SK-N-SH treated with all-trans-retinoic acid at 6 μM for 48 hours (cell line): Measurements from ENCODE around the gene ADD3.

Source experiments
- ATAC-seq: fragments of 200-7000 bp; cut with Tn5 transposase; 3 replicates; pipeline ENCODE4 v1.9.1; 2020; ENCODE audit warnings: mild to moderate bottlenecking, moderate library complexity
- ARNTL ChIP-seq: fragments of 450-650 bp; formaldehyde crosslinking; IDR thresholded peaks from 2 replicates; pipeline ENCODE4 v1.5.0; 2020; ENCODE audit warnings: low read depth, mild to moderate bottlenecking, moderate library complexity, borderline replicate concordance
- BACH2 ChIP-seq: fragments of 250-450 bp; sonication (Bioruptor Pico); IDR thresholded peaks from 2 replicates; pipeline ENCODE4 v1.9.0; 2021; ENCODE audit warnings: mild to moderate bottlenecking, borderline replicate concordance
- ESRRG ChIP-seq: fragments of 250-450 bp; sonication (Bioruptor Pico); IDR thresholded peaks from 2 replicates; pipeline ENCODE4 v1.6.1; 2021; ENCODE audit warnings: mild to moderate bottlenecking
- GLIS3 ChIP-seq: fragments of 250-450 bp; sonication (Bioruptor Pico); IDR thresholded peaks from 2 replicates; pipeline ENCODE4 v1.5.0; 2020; ENCODE audit warnings: mild to moderate bottlenecking, moderate library complexity
- ISL1 ChIP-seq: fragments of 250-450 bp; sonication (Bioruptor Pico); IDR thresholded peaks from 2 replicates; pipeline ENCODE4 v2.1.2; 2022; ENCODE audit warnings: mild to moderate bottlenecking, moderate library complexity
- PPARA ChIP-seq: fragments of 250-450 bp; sonication (Bioruptor Pico); IDR thresholded peaks from 2 replicates; pipeline ENCODE4 v1.5.0; 2020; ENCODE audit warnings: mild to moderate bottlenecking, borderline replicate concordance
- RARB ChIP-seq: fragments of 250-450 bp; sonication (Bioruptor Pico); IDR thresholded peaks from 2 replicates; pipeline ENCODE4 v1.8.0; 2021; ENCODE audit warnings: mild to moderate bottlenecking, moderate library complexity
- SNAI2 ChIP-seq: fragments of 250-450 bp; sonication (Bioruptor Pico); IDR thresholded peaks from 2 replicates; pipeline ENCODE4 v1.5.0; 2020; ENCODE audit warnings: mild to moderate bottlenecking, moderate library complexity
- TCF4 ChIP-seq: fragments of 250-450 bp; sonication (Bioruptor Pico); IDR thresholded peaks from 2 replicates; pipeline ENCODE4 v1.8.0; 2021; ENCODE audit warnings: mild to moderate bottlenecking, moderate library complexity, borderline replicate concordance
- TOX ChIP-seq: fragments of 250-450 bp; sonication (Bioruptor Pico); IDR thresholded peaks from 2 replicates; pipeline ENCODE4 v1.8.0; 2021; ENCODE audit warnings: mild to moderate bottlenecking, moderate library complexity, borderline replicate concordance
- ZC3H10 ChIP-seq: fragments of 250-450 bp; sonication (Bioruptor Pico); IDR thresholded peaks from 2 replicates; pipeline ENCODE4 v1.5.1; 2021; ENCODE audit warnings: mild to moderate bottlenecking, moderate library complexity
- ZFP3 ChIP-seq: fragments of 250-450 bp; sonication (Bioruptor Pico); IDR thresholded peaks from 2 replicates; pipeline ENCODE4 v1.5.0; 2020; ENCODE audit warnings: mild to moderate bottlenecking, moderate library complexity
- ZFP30 ChIP-seq: fragments of 450-650 bp; formaldehyde crosslinking; IDR thresholded peaks from 2 replicates; pipeline ENCODE4 v1.5.0; 2022; ENCODE audit warnings: mild to moderate bottlenecking, moderate library complexity
- ZNF565 ChIP-seq: fragments of 450-650 bp; formaldehyde crosslinking; conservative IDR thresholded peaks from 2 replicates; pipeline ENCODE4 v1.5.0; 2020; ENCODE audit warnings: low read depth, mild to moderate bottlenecking, moderate library complexity
- ZNF8 ChIP-seq: fragments of 450-650 bp; formaldehyde crosslinking; IDR thresholded peaks from 2 replicates; pipeline ENCODE4 v1.5.0; 2020; ENCODE audit warnings: mild to moderate bottlenecking, moderate library complexity
- TF ChIP-seq, protein P1 (sequence below): fragments of 250-450 bp; sonication (Bioruptor Pico); IDR thresholded peaks from 2 replicates; pipeline ENCODE4 v1.5.0; 2020; ENCODE audit warnings: mild to moderate bottlenecking, moderate library complexity
- TF ChIP-seq, protein P2 (sequence below): fragments of 250-450 bp; sonication (Bioruptor Pico); IDR thresholded peaks from 2 replicates; pipeline ENCODE4 v1.5.1; 2020; ENCODE audit warnings: low read depth, mild to moderate bottlenecking, moderate library complexity
- TF ChIP-seq, protein P3 (sequence below): fragments of 250-450 bp; sonication (Bioruptor Pico); IDR thresholded peaks from 2 replicates; pipeline ENCODE4 v1.5.1; 2021; ENCODE audit warnings: mild to moderate bottlenecking, moderate library complexity
- TF ChIP-seq, protein P4 (sequence below): fragments of 250-450 bp; sonication (Bioruptor Pico); IDR thresholded peaks from 2 replicates; pipeline ENCODE4 v1.8.0; 2021; ENCODE audit warnings: low read depth, mild to moderate bottlenecking, moderate library complexity, borderline replicate concordance
- TF ChIP-seq, protein P5 (sequence below): fragments of 250-450 bp; sonication (Bioruptor Pico); IDR thresholded peaks from 2 replicates; pipeline ENCODE4 v1.8.0; 2020; ENCODE audit warnings: mild to moderate bottlenecking, moderate library complexity, borderline replicate concordance

The ADD3 gene

DNA sequence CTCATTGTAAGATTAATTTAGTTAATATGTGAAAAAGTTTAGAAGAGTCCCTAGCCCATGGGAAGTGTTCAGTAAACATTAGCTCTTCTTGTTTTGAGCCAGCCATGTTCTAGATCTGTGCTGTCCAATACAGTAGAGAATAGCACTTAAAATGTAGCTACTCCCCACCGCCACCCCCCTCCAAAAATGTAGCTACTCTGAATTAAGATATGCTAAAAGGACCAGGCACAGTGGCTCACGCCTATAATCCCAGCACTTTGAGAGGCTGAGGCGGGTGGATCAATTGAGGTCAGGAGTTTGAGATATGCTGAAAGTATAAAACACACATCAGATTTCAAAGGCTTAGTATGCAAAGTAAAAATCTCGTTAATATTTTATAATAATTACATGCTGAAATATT, 152.3 kb downstream of the ADD3 start:
- TF ChIP-seq, protein P1, sequence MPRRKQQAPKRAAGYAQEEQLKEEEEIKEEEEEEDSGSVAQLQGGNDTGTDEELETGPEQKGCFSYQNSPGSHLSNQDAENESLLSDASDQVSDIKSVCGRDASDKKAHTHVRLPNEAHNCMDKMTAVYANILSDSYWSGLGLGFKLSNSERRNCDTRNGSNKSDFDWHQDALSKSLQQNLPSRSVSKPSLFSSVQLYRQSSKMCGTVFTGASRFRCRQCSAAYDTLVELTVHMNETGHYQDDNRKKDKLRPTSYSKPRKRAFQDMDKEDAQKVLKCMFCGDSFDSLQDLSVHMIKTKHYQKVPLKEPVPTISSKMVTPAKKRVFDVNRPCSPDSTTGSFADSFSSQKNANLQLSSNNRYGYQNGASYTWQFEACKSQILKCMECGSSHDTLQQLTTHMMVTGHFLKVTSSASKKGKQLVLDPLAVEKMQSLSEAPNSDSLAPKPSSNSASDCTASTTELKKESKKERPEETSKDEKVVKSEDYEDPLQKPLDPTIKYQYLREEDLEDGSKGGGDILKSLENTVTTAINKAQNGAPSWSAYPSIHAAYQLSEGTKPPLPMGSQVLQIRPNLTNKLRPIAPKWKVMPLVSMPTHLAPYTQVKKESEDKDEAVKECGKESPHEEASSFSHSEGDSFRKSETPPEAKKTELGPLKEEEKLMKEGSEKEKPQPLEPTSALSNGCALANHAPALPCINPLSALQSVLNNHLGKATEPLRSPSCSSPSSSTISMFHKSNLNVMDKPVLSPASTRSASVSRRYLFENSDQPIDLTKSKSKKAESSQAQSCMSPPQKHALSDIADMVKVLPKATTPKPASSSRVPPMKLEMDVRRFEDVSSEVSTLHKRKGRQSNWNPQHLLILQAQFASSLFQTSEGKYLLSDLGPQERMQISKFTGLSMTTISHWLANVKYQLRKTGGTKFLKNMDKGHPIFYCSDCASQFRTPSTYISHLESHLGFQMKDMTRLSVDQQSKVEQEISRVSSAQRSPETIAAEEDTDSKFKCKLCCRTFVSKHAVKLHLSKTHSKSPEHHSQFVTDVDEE (CRISPR knock-in tag) = no peak
- TF ChIP-seq SNAI2 (CRISPR knock-in tag) (no peak), PPARA (no peak), ZNF565 (CRISPR knock-in tag) (no peak), ZFP3 (no peak), TCF4 (CRISPR knock-in tag) (no peak), ZC3H10 (CRISPR knock-in tag) (no peak), GLIS3 (no peak), ARNTL (CRISPR knock-in tag) (no peak), TOX (CRISPR knock-in tag) (no peak)
- TF ChIP-seq, protein P2, sequence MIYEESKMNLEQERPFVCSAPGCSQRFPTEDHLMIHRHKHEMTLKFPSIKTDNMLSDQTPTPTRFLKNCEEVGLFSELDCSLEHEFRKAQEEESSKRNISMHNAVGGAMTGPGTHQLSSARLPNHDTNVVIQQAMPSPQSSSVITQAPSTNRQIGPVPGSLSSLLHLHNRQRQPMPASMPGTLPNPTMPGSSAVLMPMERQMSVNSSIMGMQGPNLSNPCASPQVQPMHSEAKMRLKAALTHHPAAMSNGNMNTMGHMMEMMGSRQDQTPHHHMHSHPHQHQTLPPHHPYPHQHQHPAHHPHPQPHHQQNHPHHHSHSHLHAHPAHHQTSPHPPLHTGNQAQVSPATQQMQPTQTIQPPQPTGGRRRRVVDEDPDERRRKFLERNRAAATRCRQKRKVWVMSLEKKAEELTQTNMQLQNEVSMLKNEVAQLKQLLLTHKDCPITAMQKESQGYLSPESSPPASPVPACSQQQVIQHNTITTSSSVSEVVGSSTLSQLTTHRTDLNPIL (CRISPR knock-in tag) = no peak
- TF ChIP-seq, protein P3, sequence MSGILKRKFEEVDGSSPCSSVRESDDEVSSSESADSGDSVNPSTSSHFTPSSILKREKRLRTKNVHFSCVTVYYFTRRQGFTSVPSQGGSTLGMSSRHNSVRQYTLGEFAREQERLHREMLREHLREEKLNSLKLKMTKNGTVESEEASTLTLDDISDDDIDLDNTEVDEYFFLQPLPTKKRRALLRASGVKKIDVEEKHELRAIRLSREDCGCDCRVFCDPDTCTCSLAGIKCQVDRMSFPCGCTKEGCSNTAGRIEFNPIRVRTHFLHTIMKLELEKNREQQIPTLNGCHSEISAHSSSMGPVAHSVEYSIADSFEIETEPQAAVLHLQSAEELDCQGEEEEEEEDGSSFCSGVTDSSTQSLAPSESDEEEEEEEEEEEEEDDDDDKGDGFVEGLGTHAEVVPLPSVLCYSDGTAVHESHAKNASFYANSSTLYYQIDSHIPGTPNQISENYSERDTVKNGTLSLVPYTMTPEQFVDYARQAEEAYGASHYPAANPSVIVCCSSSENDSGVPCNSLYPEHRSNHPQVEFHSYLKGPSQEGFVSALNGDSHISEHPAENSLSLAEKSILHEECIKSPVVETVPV (CRISPR knock-in tag) = no peak
- TF ChIP-seq, protein P4, sequence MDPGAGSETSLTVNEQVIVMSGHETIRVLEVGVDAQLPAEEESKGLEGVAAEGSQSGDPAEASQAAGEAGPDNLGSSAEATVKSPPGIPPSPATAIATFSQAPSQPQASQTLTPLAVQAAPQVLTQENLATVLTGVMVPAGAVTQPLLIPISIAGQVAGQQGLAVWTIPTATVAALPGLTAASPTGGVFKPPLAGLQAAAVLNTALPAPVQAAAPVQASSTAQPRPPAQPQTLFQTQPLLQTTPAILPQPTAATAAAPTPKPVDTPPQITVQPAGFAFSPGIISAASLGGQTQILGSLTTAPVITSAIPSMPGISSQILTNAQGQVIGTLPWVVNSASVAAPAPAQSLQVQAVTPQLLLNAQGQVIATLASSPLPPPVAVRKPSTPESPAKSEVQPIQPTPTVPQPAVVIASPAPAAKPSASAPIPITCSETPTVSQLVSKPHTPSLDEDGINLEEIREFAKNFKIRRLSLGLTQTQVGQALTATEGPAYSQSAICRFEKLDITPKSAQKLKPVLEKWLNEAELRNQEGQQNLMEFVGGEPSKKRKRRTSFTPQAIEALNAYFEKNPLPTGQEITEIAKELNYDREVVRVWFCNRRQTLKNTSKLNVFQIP (CRISPR knock-in tag) = no peak
- ATAC-seq = no peak

DNA sequence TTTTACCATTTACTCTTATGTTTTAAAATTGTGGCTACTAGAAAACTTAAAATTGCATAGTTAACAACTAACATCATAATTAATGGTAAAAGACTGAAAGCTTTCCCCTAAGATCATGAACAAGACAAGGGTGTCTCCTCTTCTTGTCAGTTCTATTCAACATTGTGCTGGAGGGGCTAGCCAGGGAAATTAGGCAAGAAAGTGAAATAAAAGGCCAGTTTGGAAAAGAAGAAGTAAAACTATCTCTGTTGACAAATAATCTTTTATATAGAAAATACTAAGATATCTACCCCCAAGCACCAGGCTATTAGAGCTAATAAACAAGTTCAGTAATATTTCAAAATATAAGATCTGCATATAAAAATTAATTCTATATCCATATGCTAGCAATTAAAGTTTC, 152.7 kb downstream of the ADD3 start:
- TF ChIP-seq, protein P2 (CRISPR knock-in tag) = no peak
- TF ChIP-seq ZC3H10 (CRISPR knock-in tag) (no peak), ISL1 (CRISPR knock-in tag) (no peak), RARB (CRISPR knock-in tag) (no peak), ZFP30 (CRISPR knock-in tag) (no peak)
- TF ChIP-seq, protein P1 (CRISPR knock-in tag) = no peak
- no peak for ATAC-seq

DNA sequence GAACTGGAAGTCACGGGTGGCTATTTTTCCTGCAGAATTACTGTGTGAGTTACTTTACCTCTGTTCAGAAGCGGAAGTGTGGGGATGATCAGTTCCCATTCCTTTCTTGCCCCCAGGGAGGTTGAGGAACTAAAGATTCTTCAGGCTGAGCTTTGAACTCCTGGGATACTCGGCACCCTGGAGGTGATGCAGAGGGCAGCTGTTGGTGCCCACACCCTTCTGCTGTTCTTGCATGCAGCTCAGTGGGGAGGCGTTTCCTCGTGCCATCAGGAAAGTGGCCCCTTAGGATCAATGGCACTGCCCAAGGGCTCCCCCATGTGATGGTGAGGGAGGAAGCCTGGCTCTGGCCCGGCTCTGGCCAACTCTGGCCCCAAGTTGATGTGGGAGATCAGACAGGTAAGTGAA, 155.0 kb downstream of the ADD3 start:
- ATAC-seq = peak; percentile 50
- no peak for TF ChIP-seq BACH2 (CRISPR knock-in tag)
- TF ChIP-seq, protein P5, sequence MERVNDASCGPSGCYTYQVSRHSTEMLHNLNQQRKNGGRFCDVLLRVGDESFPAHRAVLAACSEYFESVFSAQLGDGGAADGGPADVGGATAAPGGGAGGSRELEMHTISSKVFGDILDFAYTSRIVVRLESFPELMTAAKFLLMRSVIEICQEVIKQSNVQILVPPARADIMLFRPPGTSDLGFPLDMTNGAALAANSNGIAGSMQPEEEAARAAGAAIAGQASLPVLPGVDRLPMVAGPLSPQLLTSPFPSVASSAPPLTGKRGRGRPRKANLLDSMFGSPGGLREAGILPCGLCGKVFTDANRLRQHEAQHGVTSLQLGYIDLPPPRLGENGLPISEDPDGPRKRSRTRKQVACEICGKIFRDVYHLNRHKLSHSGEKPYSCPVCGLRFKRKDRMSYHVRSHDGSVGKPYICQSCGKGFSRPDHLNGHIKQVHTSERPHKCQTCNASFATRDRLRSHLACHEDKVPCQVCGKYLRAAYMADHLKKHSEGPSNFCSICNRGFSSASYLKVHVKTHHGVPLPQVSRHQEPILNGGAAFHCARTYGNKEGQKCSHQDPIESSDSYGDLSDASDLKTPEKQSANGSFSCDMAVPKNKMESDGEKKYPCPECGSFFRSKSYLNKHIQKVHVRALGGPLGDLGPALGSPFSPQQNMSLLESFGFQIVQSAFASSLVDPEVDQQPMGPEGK (CRISPR knock-in tag) = no peak
- TF ChIP-seq SNAI2 (CRISPR knock-in tag) = no peak
- TF ChIP-seq ARNTL (CRISPR knock-in tag) = no peak
- no peak for TF ChIP-seq ESRRG (CRISPR knock-in tag)
- no peak for TF ChIP-seq ZNF8 (CRISPR knock-in tag)
- TF ChIP-seq, protein P3 (CRISPR knock-in tag) = no peak
- no peak for TF ChIP-seq ZC3H10 (CRISPR knock-in tag)
